HEK293T (cell line): ENCODE results near the gene FOXO1.

Experiments used
- CTCF ChIA-PET: fragments of 350-600 bp; formaldehyde crosslinking; extraction: SDS; loops from one replicate; lab custom pipeline; 2021; ENCODE audit warnings: antibody characterized with exemption, inconsistent platforms; lab: Yijun Ruan, JAX
- POLR2A ChIA-PET: fragments of 350-600 bp; formaldehyde crosslinking; extraction: SDS; loops from one replicate; lab custom pipeline; 2020; ENCODE audit warnings: antibody characterized with exemption, inconsistent platforms; lab: Yijun Ruan, JAX
- DNase-seq: peaks from one replicate; pipeline ENCODE4 v3.0.0; 2012; ENCODE audit warnings: mixed read lengths; ENCODE audit errors: extremely low spot score
- ARNT ChIP-seq: fragments of 450-650 bp; IDR thresholded peaks from 2 replicates; pipeline ENCODE4 v1.6.1; 2017; ENCODE audit warnings: mild to moderate bottlenecking
- BHLHE40 ChIP-seq: fragments of 450-650 bp; IDR thresholded peaks from 2 replicates; pipeline ENCODE4 v1.6.1; 2016; ENCODE audit warnings: mild to moderate bottlenecking, moderate library complexity, borderline replicate concordance
- CTBP1 ChIP-seq: fragments of 450-650 bp; IDR thresholded peaks from 2 replicates; pipeline ENCODE4 v1.6.1; 2016; ENCODE audit warnings: borderline replicate concordance
- ELF4 ChIP-seq: fragments of 450-650 bp; IDR thresholded peaks from 2 replicates; pipeline ENCODE4 v1.6.1; 2017; ENCODE audit warnings: antibody characterized with exemption
- FOXA1 ChIP-seq: fragments of 450-650 bp; IDR thresholded peaks from 2 replicates; pipeline ENCODE4 v1.6.1; 2016; ENCODE audit warnings: mild to moderate bottlenecking
- FOXK2 ChIP-seq: fragments of 450-650 bp; IDR thresholded peaks from 2 replicates; pipeline ENCODE4 v1.6.1; 2016; ENCODE audit warnings: mild to moderate bottlenecking
- FOXM1 ChIP-seq: fragments of 450-650 bp; IDR thresholded peaks from 2 replicates; pipeline ENCODE4 v1.6.1; 2017; ENCODE audit warnings: mild to moderate bottlenecking, borderline replicate concordance
- HDGF ChIP-seq: fragments of 450-650 bp; IDR thresholded peaks from 2 replicates; pipeline ENCODE4 v1.6.1; 2017; ENCODE audit warnings: antibody characterized with exemption, borderline replicate concordance
- L3MBTL2 ChIP-seq: fragments of 450-650 bp; conservative IDR thresholded peaks from 2 replicates; pipeline ENCODE4 v1.6.1; 2016; ENCODE audit warnings: mild to moderate bottlenecking
- LEF1 ChIP-seq: fragments of 450-650 bp; IDR thresholded peaks from 2 replicates; pipeline ENCODE4 v1.6.1; 2017; ENCODE audit warnings: mild to moderate bottlenecking, borderline replicate concordance
- NFRKB ChIP-seq: fragments of 450-650 bp; IDR thresholded peaks from 2 replicates; pipeline ENCODE4 v1.6.1; 2016; ENCODE audit warnings: mild to moderate bottlenecking, moderate library complexity
- PKNOX1 ChIP-seq: fragments of 450-650 bp; IDR thresholded peaks from 2 replicates; pipeline ENCODE4 v1.6.1; 2016
- SP1 ChIP-seq: fragments of 450-650 bp; IDR thresholded peaks from 2 replicates; pipeline ENCODE4 v1.6.1; 2017
- SUZ12 ChIP-seq: fragments of 450-650 bp; IDR thresholded peaks from 2 replicates; pipeline ENCODE4 v1.6.1; 2016; ENCODE audit warnings: mild to moderate bottlenecking
- TARDBP ChIP-seq: fragments of 450-650 bp; IDR thresholded peaks from 2 replicates; pipeline ENCODE4 v1.6.1; 2016
- ZNF384 ChIP-seq: fragments of 450-650 bp; IDR thresholded peaks from 2 replicates; pipeline ENCODE4 v1.6.1; 2016

Gene FOXO1

GRCh38 chr13:40565282-40566148 is 100.9 kb downstream of the FOXO1 start:
- no peak for DNase-seq
- TF ChIP-seq L3MBTL2, result no peak
- no peak for TF ChIP-seq FOXK2
- TF ChIP-seq SUZ12, result no peak
- TF ChIP-seq PKNOX1, result no peak
- no peak for TF ChIP-seq ELF4
- TF ChIP-seq NFRKB, result no peak
- no peak for TF ChIP-seq HDGF
- TF ChIP-seq FOXA1, result no peak
- no peak for TF ChIP-seq ZNF384
- no peak for TF ChIP-seq CTBP1
- no peak for TF ChIP-seq LEF1
- no peak for TF ChIP-seq TARDBP
- TF ChIP-seq FOXM1, result no peak
- no peak for TF ChIP-seq BHLHE40
- TF ChIP-seq SP1, result no peak
- TF ChIP-seq ARNT, result no peak
- POLR2A ChIA-PET, result interaction anchor here (1.3 kb wide), 1 partner anchor 51 kb away, joined by 3 read pairs; no protein-coding TSS in a partner anchor
- CTCF ChIA-PET, result interaction anchor here (0.7 to 1.0 kb wide), 2 partner anchors 10 to 20 kb away, joined by 3 read pairs; no protein-coding TSS in a partner anchor

GRCh38 chr13:40564342-40565001 is 102.0 kb downstream of the FOXO1 start:
- ChIA-PET CTCF (interaction anchor here (0.5 to 0.7 kb wide), 3 partner anchors 9 to 639 kb away, joined by 3 read pairs; no protein-coding TSS in a partner anchor), POLR2A (interaction anchor here (1.3 kb wide), 1 partner anchor 50 kb away, joined by 3 read pairs; no protein-coding TSS in a partner anchor)
- TF ChIP-seq PKNOX1 (peak; percentile 76), ELF4 (no peak), LEF1 (no peak)
- DNase-seq, result no peak

GRCh38 chr13:40563350-40564125 is 102.9 kb downstream of the FOXO1 start:
- no peak for TF ChIP-seq SP1
- TF ChIP-seq FOXK2, result no peak
- TF ChIP-seq SUZ12, result no peak
- no peak for TF ChIP-seq NFRKB
- no peak for TF ChIP-seq HDGF
- no peak for TF ChIP-seq BHLHE40
- no peak for TF ChIP-seq ARNT
- no peak for TF ChIP-seq FOXM1
- no peak for TF ChIP-seq ZNF384
- TF ChIP-seq TARDBP, result no peak
- TF ChIP-seq LEF1, result no peak
- TF ChIP-seq CTBP1, result no peak
- TF ChIP-seq PKNOX1, result no peak
- POLR2A ChIA-PET, result no interaction called here
- no peak for DNase-seq
- CTCF ChIA-PET, result interaction anchor here (0.5 to 0.6 kb wide), 2 partner anchors 504 to 640 kb away, joined by 3 read pairs; no protein-coding TSS in a partner anchor

GRCh38 chr13:40562975-40563349 is 103.5 kb downstream of the FOXO1 start:
- ChIA-PET POLR2A (no interaction called here), CTCF (no interaction called here)
- DNase-seq, result no peak
- TF ChIP-seq LEF1 (no peak), ELF4 (no peak), ZNF384 (no peak), NFRKB (no peak), L3MBTL2 (no peak), FOXA1 (no peak), FOXK2 (no peak), BHLHE40 (no peak), HDGF (no peak), SUZ12 (no peak), PKNOX1 (no peak), ARNT (no peak), CTBP1 (no peak), TARDBP (no peak)

- TF ChIP-seq SUZ12 (no peak), L3MBTL2 (no peak), LEF1 (no peak), PKNOX1 (no peak), SP1 (no peak), ARNT (no peak), FOXM1 (no peak), FOXA1 (no peak), FOXK2 (no peak), ZNF384 (no peak), HDGF (no peak), CTBP1 (no peak), ELF4 (no peak), NFRKB (no peak), TARDBP (no peak), BHLHE40 (no peak)
- ChIA-PET POLR2A (no interaction called here), CTCF (no interaction called here)
- no peak for DNase-seq
Observed at GRCh38 chr13:40559915-40560314, 106.5 kb downstream of the FOXO1 start.
